Naive thymus-derived CD4-positive, alpha-beta T cell (primary cell): Measurements from ENCODE around the gene SYT17. TPM values are rescaled to one million over a fixed set of nuclear protein-coding genes. Genes with fewer than 3 reads are reported as not detected.

Experiments used
- ATAC-seq: fragments of 150-1000 bp; cut with Tn5 transposase; 2 replicates; pipeline ENCODE4 v1.10.0; 2021; ENCODE audit warnings: mild to moderate bottlenecking, moderate library complexity
- CTCF ChIA-PET: fragments of 350-600 bp; sonication (Branson Sonifier 250); formaldehyde crosslinking; loops from one replicate; lab custom pipeline; 2021; ENCODE audit warnings: antibody characterized with exemption; lab: Charles Lee
- POLR2A ChIA-PET: fragments of 350-600 bp; sonication (Branson Sonifier 250); formaldehyde crosslinking; loops from one replicate; lab custom pipeline; 2021; ENCODE audit warnings: antibody characterized with exemption, inconsistent platforms; lab: Charles Lee
- DNase-seq, 9 donors: peaks; one replicate each; pipeline versions ENCODE4 v3.0.0 to v3.0.0-alpha.2; 2020 to 2022; ENCODE audit warnings: mixed read lengths in 1 of 9
- H3K27ac ChIP-seq: one replicate; pipeline ENCODE4 v1.7.0; 2013; ENCODE audit warnings: mild to moderate bottlenecking, low read depth, low read length, moderate library complexity
- H3K27me3 ChIP-seq, 2 donors: one replicate each; pipeline ENCODE4 v1.7.0; 2013; ENCODE audit warnings: low read length in 2 of 2, mild to moderate bottlenecking in 2 of 2, moderate library complexity in 2 of 2; ENCODE audit not compliant: control insufficient read depth in 2 of 2, insufficient read depth in 2 of 2
- H3K36me3 ChIP-seq, 3 experiments: 1 replicate in 2 of 3; 2 replicates in 1 of 3; pipeline ENCODE4 v1.7.0; 2013; ENCODE audit warnings: low read length in 3 of 3, mild to moderate bottlenecking in 3 of 3, moderate library complexity in 1 of 3; ENCODE audit not compliant: insufficient read depth in 3 of 3, control insufficient read depth in 2 of 3
- H3K4me1 ChIP-seq, 2 donors: one replicate each; pipeline ENCODE4 v1.7.0; 2013; ENCODE audit warnings: low read length in 2 of 2, mild to moderate bottlenecking in 2 of 2, moderate library complexity in 1 of 2; ENCODE audit not compliant: control insufficient read depth in 2 of 2, insufficient read depth in 2 of 2
- H3K4me3 ChIP-seq: 2 replicates; pipeline ENCODE4 v1.7.0; 2013; ENCODE audit warnings: mild to moderate bottlenecking, low read length
- H3K9me3 ChIP-seq, 3 experiments: 1 replicate in 2 of 3; 2 replicates in 1 of 3; pipeline ENCODE4 v1.7.0; 2013; ENCODE audit warnings: low read length in 3 of 3; ENCODE audit not compliant: control insufficient read depth in 2 of 3
- H3K27ac Mint-ChIP-seq, 9 donors: one replicate each; pipeline ENCODE4 v1.8.0; 2020 to 2022; ENCODE audit warnings: mixed read lengths in 9 of 9, mild to moderate bottlenecking in 8 of 9, moderate library complexity in 5 of 9, inconsistent platforms in 2 of 9
- H3K27me3 Mint-ChIP-seq, 5 donors: one replicate each; pipeline ENCODE4 v1.8.0; 2021 to 2022; ENCODE audit warnings: mixed read lengths in 5 of 5, mild to moderate bottlenecking in 1 of 5
- H3K36me3 Mint-ChIP-seq, 5 donors: one replicate each; pipeline ENCODE4 v1.8.0; 2020 to 2022; ENCODE audit warnings: mixed read lengths in 5 of 5, mild to moderate bottlenecking in 3 of 5, inconsistent platforms in 1 of 5
- H3K4me1 Mint-ChIP-seq, 7 donors: one replicate each; pipeline ENCODE4 v1.8.0; 2020 to 2022; ENCODE audit warnings: mixed read lengths in 7 of 7, mild to moderate bottlenecking in 3 of 7, inconsistent platforms in 1 of 7
- H3K4me3 Mint-ChIP-seq, 10 donors: one replicate each; pipeline ENCODE4 v1.8.0; 2020 to 2022; ENCODE audit warnings: mild to moderate bottlenecking in 10 of 10, mixed read lengths in 10 of 10, moderate library complexity in 6 of 10, inconsistent platforms in 2 of 10
- H3K9me3 Mint-ChIP-seq, 11 donors: one replicate each; pipeline ENCODE4 v1.8.0; 2020 to 2022; ENCODE audit warnings: mixed read lengths in 11 of 11, mild to moderate bottlenecking in 4 of 11, inconsistent platforms in 1 of 11, moderate library complexity in 1 of 11
- intact Hi-C, 2 donors: fragments of 100-400 bp; cut with micrococcal nuclease; formaldehyde crosslinking; loops; one replicate each; pipeline ENCODE4 v1.15.1; 2023
- polyA plus RNA-seq, 2 donors: library from polyadenylated mRNA; unstranded; fragments of 300-500 nt; fragmentation: Illumina TruSeq; gene quantifications; one replicate each; pipeline ENCODE4 v1.2.3, GENCODE V29; 2021
- total RNA-seq, 6 experiments: library from RNA in 5 of 6; stranded (reverse) in 5 of 6; gene quantifications; 1 replicate in 5 of 6; 2 replicates in 1 of 6; pipeline ENCODE4 v1.2.3 and lab custom pipeline; 2021 to 2026

Gene SYT17
- total and polyA plus RNA-seq, 7 experiments from 2014 or later: 0.08 to 3.6 (median 0.24) TPM; not detected in 4

DNA sequence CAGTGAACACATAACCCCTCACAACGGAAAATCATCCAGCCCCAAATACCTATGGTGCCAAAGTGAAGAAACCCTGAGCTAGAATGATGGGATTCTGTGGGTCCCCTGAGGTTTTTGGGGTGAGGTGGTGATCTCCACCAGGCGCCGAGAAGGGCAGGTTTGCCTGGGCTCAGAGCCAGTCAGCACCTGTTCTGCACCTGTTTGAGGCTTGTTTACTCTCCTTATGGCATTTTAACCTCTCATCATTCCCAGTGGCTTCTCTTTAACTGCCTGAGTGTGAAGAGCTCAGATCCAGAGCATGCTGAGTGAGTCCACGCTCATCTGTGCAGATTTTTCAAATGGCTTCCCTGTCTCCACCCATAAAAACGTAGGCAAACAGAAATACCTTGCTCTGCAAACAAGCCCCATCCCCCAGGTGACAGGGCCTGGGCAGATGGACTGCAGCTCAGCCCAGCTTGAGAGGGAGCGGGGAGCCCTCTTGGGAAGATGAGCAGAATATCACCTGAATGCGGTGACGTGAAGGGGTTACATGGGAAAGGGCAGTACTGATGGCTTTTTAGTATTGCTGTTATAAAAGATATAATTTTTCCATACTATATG lies 77.4 kb downstream of the SYT17 start:
- Histone ChIP-seq H3K27me3 (no peaks in the 10 kb centered on the region), H3K4me3 (no peak overlapping the region), H3K4me1 (no peaks in the 10 kb centered on the region), H3K36me3 (no peaks in the 10 kb centered on the region), H3K9me3 (peaks cover 0 to under 1% (median 0%) of the 10 kb centered on the region in 3 experiments), H3K27ac (no peak overlapping the region)
- POLR2A ChIA-PET: no interaction called here
- H3K4me3 Mint-ChIP-seq: no peak overlapping the region
- H3K36me3 Mint-ChIP-seq: no peaks in the 10 kb centered on the region
- CTCF ChIA-PET: no interaction called here
- intact Hi-C loops: no loop called here
- peaks cover 0 to 7% (median 0%) of the 10 kb centered on the region in 5 donors for H3K27me3 Mint-ChIP-seq
- no peak overlapping the region for H3K27ac Mint-ChIP-seq
- ATAC-seq (no peak), DNase-seq (no peak)
- H3K9me3 Mint-ChIP-seq: peaks cover 0 to 19% (median 6%) of the 10 kb centered on the region in 11 donors
- no peaks in the 10 kb centered on the region for H3K4me1 Mint-ChIP-seq

DNA sequence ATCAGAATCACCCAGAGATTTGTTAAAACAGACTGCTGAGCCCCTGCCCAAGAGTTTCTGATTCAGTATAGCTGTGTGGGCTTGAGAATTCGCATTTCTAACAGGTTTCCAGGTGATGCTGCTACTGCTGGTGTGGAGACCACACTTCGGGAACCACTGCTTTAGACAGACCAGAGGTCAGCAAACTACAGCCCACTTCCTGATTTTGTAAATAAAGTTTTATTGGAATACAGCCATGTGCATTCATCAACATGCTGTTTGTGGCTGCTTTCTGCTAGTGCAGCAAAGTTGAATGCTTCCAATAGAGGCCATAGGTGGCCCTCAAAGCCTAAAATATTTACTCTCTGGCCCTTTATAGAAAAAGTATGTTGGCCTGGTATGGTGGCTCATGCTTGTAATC lies 84.9 kb downstream of the SYT17 start:
- H3K4me1 ChIP-seq: no peaks in the 10 kb centered on the region
- Mint-ChIP-seq H3K27me3 (peaks cover 6 to 21% (median 16%) of the 10 kb centered on the region in 5 donors), H3K4me3 (no peak overlapping the region), H3K36me3 (no peaks in the 10 kb centered on the region), H3K9me3 (peaks cover 0 to 8% (median 0%) of the 10 kb centered on the region in 11 donors), H3K4me1 (no peaks in the 10 kb centered on the region), H3K27ac (no peak overlapping the region)
- POLR2A ChIA-PET: no interaction called here
- no peak overlapping the region for H3K27ac ChIP-seq
- no peak overlapping the region for H3K4me3 ChIP-seq
- no peaks in the 10 kb centered on the region for H3K27me3 ChIP-seq
- no peaks in the 10 kb centered on the region for H3K36me3 ChIP-seq
- ATAC-seq: no peak
- DNase-seq: no peak
- CTCF ChIA-PET: no interaction called here
- no peaks in the 10 kb centered on the region for H3K9me3 ChIP-seq
- intact Hi-C loops: no loop called here

DNA sequence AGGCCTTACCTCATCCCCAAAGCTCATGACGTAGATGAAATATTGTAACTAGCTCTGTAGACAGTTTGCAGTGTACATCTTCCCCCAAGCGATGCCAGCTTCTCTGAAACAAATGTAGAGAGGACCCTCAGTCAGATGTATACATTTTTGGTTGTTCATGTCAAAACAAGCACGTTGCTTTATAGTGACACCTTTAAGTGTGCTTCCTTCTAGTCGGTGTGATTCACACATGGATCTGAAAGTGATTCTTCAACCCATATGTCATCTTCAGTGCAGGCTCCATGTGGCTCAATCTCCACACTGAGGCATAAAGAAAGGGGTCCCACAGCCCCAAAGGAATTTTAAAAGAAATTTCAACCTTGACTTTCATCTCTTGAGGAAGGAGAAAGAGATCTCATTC lies 86.6 kb downstream of the SYT17 start:
- no peak overlapping the region for H3K4me3 Mint-ChIP-seq

DNA sequence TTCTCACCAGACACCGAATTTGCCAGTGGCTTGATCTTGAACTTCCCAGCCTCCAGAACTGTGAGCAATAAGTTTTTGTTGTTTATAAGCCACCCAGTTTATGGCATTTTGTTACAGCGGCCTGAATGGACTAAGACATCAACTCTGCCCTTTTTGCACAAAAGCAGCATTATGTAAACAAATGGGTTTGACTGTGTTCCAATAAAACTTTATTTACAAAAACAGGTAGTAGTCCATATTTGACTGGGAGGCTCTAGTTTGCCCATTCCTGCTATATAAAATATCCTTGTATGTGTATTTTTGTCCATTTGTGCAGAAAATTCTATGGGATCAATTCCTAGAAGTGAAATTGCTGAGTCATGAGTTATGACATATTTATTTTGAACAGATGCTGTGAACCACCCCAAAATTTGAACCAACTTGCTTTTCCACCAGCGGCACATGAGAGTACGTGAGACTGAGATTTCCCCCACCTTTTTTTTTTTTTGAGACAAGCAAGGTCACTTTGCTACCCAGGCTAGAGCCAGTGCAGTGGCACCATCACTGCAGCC lies 96.2 kb downstream of the SYT17 start:
- POLR2A ChIA-PET: no interaction called here
- H3K36me3 Mint-ChIP-seq: no peaks in the 10 kb centered on the region

More for the DNA sequence above, 86.6 kb downstream of the SYT17 start:
- Mint-ChIP-seq H3K27me3 (peaks cover 6 to 24% (median 17%) of the 10 kb centered on the region in 5 donors), H3K27ac (no peak overlapping the region), H3K9me3 (peaks cover 0 to 6% (median 0%) of the 10 kb centered on the region in 11 donors), H3K36me3 (no peaks in the 10 kb centered on the region), H3K4me1 (no peaks in the 10 kb centered on the region)
- DNase-seq (no peak), ATAC-seq (no peak)
- intact Hi-C loops: no loop called here
- no peaks in the 10 kb centered on the region for H3K4me1 ChIP-seq
- ChIA-PET CTCF (no interaction called here), POLR2A (no interaction called here)
- no peaks in the 10 kb centered on the region for H3K27me3 ChIP-seq
- no peak overlapping the region for H3K27ac ChIP-seq
- no peak overlapping the region for H3K4me3 ChIP-seq
- no peaks in the 10 kb centered on the region for H3K36me3 ChIP-seq
- H3K9me3 ChIP-seq: no peaks in the 10 kb centered on the region

DNA sequence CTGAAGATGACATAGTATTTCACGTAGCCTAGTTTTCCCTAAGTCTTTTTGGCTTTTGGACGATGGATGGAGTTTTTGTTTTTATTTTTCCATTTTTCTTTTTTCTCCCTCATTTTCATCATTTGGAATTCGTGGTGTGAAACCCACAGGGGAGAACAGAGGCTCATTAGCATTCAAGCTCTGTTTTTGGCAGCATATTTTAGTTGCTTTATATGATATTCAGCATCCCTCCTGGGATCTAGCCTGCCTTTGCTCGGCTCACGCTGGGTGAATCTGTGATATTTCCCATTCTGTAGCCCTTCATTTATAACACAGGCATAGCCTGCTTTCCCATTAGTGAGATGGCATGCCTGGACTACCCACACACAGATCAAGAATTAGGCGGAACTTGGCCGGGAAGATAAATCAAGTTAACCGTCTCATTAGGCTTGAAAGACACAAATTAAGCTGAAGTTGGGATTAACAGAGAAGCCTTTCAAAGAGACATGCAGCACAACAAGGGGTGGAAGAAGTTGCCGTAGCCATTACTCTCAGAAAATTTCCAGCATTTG lies 97.4 kb downstream of the SYT17 start:
- no peaks in the 10 kb centered on the region for H3K4me1 Mint-ChIP-seq
- ATAC-seq (no peak), DNase-seq (no peak)
- H3K9me3 ChIP-seq: peaks cover 0 to 5% (median 0%) of the 10 kb centered on the region in 3 experiments
- H3K4me3 Mint-ChIP-seq: no peak overlapping the region
- H3K27me3 Mint-ChIP-seq: peaks cover 0 to 6% (median 0%) of the 10 kb centered on the region in 5 donors
- H3K36me3 Mint-ChIP-seq: no peaks in the 10 kb centered on the region
- ChIA-PET POLR2A (no interaction called here), CTCF (no interaction called here)
- no peaks in the 10 kb centered on the region for H3K4me1 ChIP-seq
- no peak overlapping the region for H3K4me3 ChIP-seq
- H3K36me3 ChIP-seq: no peaks in the 10 kb centered on the region
- peaks cover 3 to 28% (median 15%) of the 10 kb centered on the region in 11 donors for H3K9me3 Mint-ChIP-seq
- no peak overlapping the region for H3K27ac ChIP-seq
- intact Hi-C loops: no loop called here
- H3K27ac Mint-ChIP-seq: no peak overlapping the region
- no peaks in the 10 kb centered on the region for H3K27me3 ChIP-seq

More for the DNA sequence above, 96.2 kb downstream of the SYT17 start:
- ATAC-seq (no peak), DNase-seq (no peak)
- intact Hi-C loops: no loop called here
- no peaks in the 10 kb centered on the region for H3K36me3 ChIP-seq
- no peak overlapping the region for H3K4me3 Mint-ChIP-seq
- H3K27ac Mint-ChIP-seq: no peak overlapping the region
- H3K27me3 Mint-ChIP-seq: peaks cover 0 to 6% (median 0%) of the 10 kb centered on the region in 5 donors
- no peaks in the 10 kb centered on the region for H3K27me3 ChIP-seq
- H3K9me3 Mint-ChIP-seq: peaks cover 3 to 28% (median 15%) of the 10 kb centered on the region in 11 donors
- no peak overlapping the region for H3K4me3 ChIP-seq
- H3K4me1 ChIP-seq: no peaks in the 10 kb centered on the region
- no peaks in the 10 kb centered on the region for H3K4me1 Mint-ChIP-seq
- CTCF ChIA-PET: no interaction called here
- H3K9me3 ChIP-seq: peaks cover 0 to 5% (median 0%) of the 10 kb centered on the region in 3 experiments
- no peak overlapping the region for H3K27ac ChIP-seq

DNA sequence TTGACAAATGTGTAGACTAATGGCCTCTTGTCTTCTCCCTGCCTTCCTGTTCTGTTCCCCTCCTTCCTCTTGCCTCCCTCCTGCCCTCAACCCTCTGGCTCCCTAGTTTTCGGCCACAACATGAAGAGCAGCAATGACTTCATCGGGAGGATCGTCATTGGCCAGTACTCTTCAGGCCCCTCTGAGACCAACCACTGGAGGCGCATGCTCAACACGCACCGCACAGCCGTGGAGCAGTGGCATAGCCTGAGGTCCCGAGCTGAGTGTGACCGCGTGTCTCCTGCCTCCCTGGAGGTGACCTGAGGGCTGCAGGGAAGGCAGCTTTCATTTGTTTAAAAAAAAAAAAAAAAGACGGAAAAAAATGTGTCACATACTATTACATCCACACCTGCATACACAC lies 98.7 kb downstream of the SYT17 start:
- intact Hi-C loops: no loop called here
- Mint-ChIP-seq H3K9me3 (peaks cover 3 to 28% (median 15%) of the 10 kb centered on the region in 11 donors), H3K4me3 (no peak overlapping the region), H3K36me3 (no peaks in the 10 kb centered on the region), H3K27me3 (peaks cover 0 to 6% (median 0%) of the 10 kb centered on the region in 5 donors), H3K4me1 (peaks cover 0 to 2% (median 0%) of the 10 kb centered on the region in 7 donors), H3K27ac (no peak overlapping the region)
- H3K4me1 ChIP-seq: no peaks in the 10 kb centered on the region
- H3K27me3 ChIP-seq: no peaks in the 10 kb centered on the region
- CTCF ChIA-PET: no interaction called here
- ATAC-seq: no peak
- POLR2A ChIA-PET: no interaction called here
- no peaks in the 10 kb centered on the region for H3K36me3 ChIP-seq
- H3K4me3 ChIP-seq: no peak overlapping the region
- DNase-seq: no peak
- peaks cover 0 to 5% (median 0%) of the 10 kb centered on the region in 3 experiments for H3K9me3 ChIP-seq
- no peak overlapping the region for H3K27ac ChIP-seq
